ENCODE data around the gene CUL2.

- TF ChIP-seq POLR2AphosphoS5 (IDR thresholded peaks at IDR 0.05) (no peak), CTCF (IDR thresholded peaks at IDR 0.05 in 8 of 11, conservative IDR thresholded peaks at IDR 0.05 in 3 of 11) (no peak)
Observed at GRCh38 chr10:35089611-35090161, 455 bp downstream of the CUL2 start.

Data from spleen (tissue), 7 donors.